Measurements from ENCODE around the gene PHKB.

Gene PHKB

DNA sequence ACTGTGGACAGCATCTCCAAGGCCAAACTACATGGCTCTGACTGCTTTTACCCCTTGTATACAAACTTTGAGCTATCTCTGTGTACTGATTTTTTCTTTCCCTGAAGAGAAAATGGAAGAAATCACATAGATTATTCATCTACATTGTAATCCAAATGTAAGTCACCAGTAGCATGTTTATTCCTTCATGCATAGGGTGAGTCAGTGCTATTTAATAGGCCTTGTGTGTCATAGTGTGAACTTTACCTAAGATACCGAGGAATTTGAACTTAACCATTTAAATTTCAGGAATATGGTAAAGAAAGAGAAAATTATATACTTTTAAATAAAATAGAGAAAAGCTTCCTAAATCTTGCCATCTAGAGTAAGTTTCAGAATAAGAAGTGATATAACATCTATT, 16.5 kb downstream of the PHKB start:
- Histone ChIP-seq H3K36me3 (ENCODE audit: control insufficient read depth, insufficient read depth, low read length) (no peaks in the 10 kb centered on the region), H4K8ac (ENCODE audit: low read depth, low read length) (no peak overlapping the region), H2BK15ac (replicated peaks; ENCODE audit: low read depth) (no peak overlapping the region), H3K56ac (ENCODE audit: low read length) (no peak overlapping the region), H3K4me1 (ENCODE audit: control insufficient read depth, low read depth, low read length) (peaks cover 3% of the 10 kb centered on the region), H3K79me1 (ENCODE audit: low read length) (peaks cover 2% of the 10 kb centered on the region), H4K5ac (ENCODE audit: low read length) (no peak overlapping the region), H3K27ac (ENCODE audit: low read depth, low read length) (no peak overlapping the region), H3K4me2 (ENCODE audit: low read length) (no peak overlapping the region), H3K18ac (ENCODE audit: low read length) (no peak overlapping the region), H3K4ac (ENCODE audit: low read depth, low read length) (no peak overlapping the region), H3K27me3 (ENCODE audit: insufficient read depth, low read length, poor library complexity) (no peaks in the 10 kb centered on the region), H2BK120ac (ENCODE audit: low read depth, low read length) (no peak overlapping the region), H2AK5ac (ENCODE audit: low read length) (no peak overlapping the region), H3K79me2 (ENCODE audit: control insufficient read depth, insufficient read depth, low read length) (no peaks in the 10 kb centered on the region), H3K9ac (ENCODE audit: low read length) (no peak overlapping the region), H3K23ac (ENCODE audit: low read length) (no peak overlapping the region), H3K4me3 (ENCODE audit: low read length) (no peak overlapping the region), H2BK5ac (ENCODE audit: low read length) (no peak overlapping the region)
- no peak for DNase-seq
- no CpG with 5 or more reads among the region's 1 CpG for WGBS (ENCODE audit: extremely low coverage, insufficient coverage, low lambda C conversion rate)

DNA sequence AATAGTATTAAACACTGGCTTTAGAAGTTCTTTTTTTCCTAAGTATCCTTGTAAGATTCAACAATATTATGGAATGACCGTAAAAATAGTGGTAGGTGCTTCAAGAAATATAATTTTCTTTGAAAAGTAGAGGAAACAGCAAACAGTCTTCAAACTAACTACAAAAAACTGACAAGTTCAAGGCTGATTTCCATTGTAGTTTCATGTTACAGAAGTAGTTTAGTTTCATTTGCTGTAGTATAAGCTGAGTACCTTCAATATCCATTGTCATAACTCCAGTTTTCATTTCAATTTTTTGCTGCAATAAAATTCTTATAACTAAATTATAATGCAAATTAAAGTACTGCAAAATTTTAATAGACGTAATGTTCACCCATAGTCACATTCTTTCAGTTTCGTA, 19.3 kb downstream of the PHKB start:
- WGBS (ENCODE audit: extremely low coverage, insufficient coverage, low lambda C conversion rate), result no CpG with 5 or more reads among the region's 3 CpGs
- H4K5ac ChIP-seq (ENCODE audit: low read length), result no peak overlapping the region
- H3K4me3 ChIP-seq (ENCODE audit: low read length), result no peak overlapping the region
- no peak overlapping the region for H3K9ac ChIP-seq (ENCODE audit: low read length)
- no peaks in the 10 kb centered on the region for H3K27me3 ChIP-seq (ENCODE audit: insufficient read depth, low read length, poor library complexity)
- H3K79me2 ChIP-seq (ENCODE audit: control insufficient read depth, insufficient read depth, low read length), result no peaks in the 10 kb centered on the region
- no peak overlapping the region for H2BK15ac ChIP-seq (replicated peaks; ENCODE audit: low read depth)
- H3K4me2 ChIP-seq (ENCODE audit: low read length), result no peak overlapping the region
- no peak for DNase-seq
- no peaks in the 10 kb centered on the region for H3K36me3 ChIP-seq (ENCODE audit: control insufficient read depth, insufficient read depth, low read length)
- H2AK5ac ChIP-seq (ENCODE audit: low read length), result no peak overlapping the region
- H3K27ac ChIP-seq (ENCODE audit: low read depth, low read length), result no peak overlapping the region
- H3K4me1 ChIP-seq (ENCODE audit: control insufficient read depth, low read depth, low read length), result peaks cover 3% of the 10 kb centered on the region
- H3K23ac ChIP-seq (ENCODE audit: low read length), result no peak overlapping the region
- H3K4ac ChIP-seq (ENCODE audit: low read depth, low read length), result no peak overlapping the region
- no peak overlapping the region for H2BK5ac ChIP-seq (ENCODE audit: low read length)
- no peak overlapping the region for H4K8ac ChIP-seq (ENCODE audit: low read depth, low read length)
- H3K79me1 ChIP-seq (ENCODE audit: low read length), result peaks cover 2% of the 10 kb centered on the region
- no peak overlapping the region for H2BK120ac ChIP-seq (ENCODE audit: low read depth, low read length)
- no peak overlapping the region for H3K56ac ChIP-seq (ENCODE audit: low read length)
- no peak overlapping the region for H3K18ac ChIP-seq (ENCODE audit: low read length)

DNA sequence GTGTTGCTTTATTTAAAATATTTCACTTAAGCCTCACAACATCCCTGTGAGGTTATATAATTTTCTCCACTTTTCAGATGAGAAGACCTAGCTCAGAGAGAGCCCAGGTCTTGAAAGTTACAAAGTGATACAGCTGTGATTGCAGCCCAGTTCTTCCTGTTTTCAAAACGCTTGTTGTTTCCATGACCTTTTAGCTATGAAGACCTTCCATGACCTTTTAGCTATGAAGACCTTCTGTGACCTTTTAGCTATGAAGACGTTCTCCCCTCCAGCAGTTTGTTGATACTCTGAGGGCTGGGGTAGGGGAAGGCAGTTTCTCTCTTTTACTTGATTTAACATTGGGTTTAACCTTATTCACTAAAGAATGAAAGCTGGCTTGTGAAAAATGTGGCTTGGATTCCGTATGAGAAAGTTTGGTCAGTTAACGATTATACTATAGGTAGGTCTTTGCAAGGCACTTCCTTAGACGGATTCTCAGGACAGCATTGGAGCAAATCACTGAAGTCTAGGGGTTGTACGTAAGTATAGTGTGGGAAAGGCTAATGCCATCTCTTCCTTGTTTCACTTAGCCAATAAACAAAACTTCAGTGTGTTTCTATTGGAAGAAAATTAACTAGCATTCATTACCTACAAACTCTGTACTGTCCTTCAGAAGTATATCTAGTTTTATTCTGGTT, 20.7 kb downstream of the PHKB start:
- H3K36me3 ChIP-seq (ENCODE audit: control insufficient read depth, insufficient read depth, low read length), result no peaks in the 10 kb centered on the region
- peaks cover 3% of the 10 kb centered on the region for H3K4me1 ChIP-seq (ENCODE audit: control insufficient read depth, low read depth, low read length)
- no peak overlapping the region for H3K9ac ChIP-seq (ENCODE audit: low read length)
- H3K27ac ChIP-seq (ENCODE audit: low read depth, low read length), result no peak overlapping the region
- H3K27me3 ChIP-seq (ENCODE audit: insufficient read depth, low read length, poor library complexity), result no peaks in the 10 kb centered on the region
- H3K56ac ChIP-seq (ENCODE audit: low read length), result no peak overlapping the region
- peaks cover 2% of the 10 kb centered on the region for H3K79me1 ChIP-seq (ENCODE audit: low read length)
- WGBS (ENCODE audit: extremely low coverage, insufficient coverage, low lambda C conversion rate), result no CpG with 5 or more reads among the region's 6 CpGs
- no peak overlapping the region for H3K18ac ChIP-seq (ENCODE audit: low read length)
- no peak for DNase-seq
- no peak overlapping the region for H4K8ac ChIP-seq (ENCODE audit: low read depth, low read length)
- no peaks in the 10 kb centered on the region for H3K79me2 ChIP-seq (ENCODE audit: control insufficient read depth, insufficient read depth, low read length)
- H2BK5ac ChIP-seq (ENCODE audit: low read length), result no peak overlapping the region
- no peak overlapping the region for H2AK5ac ChIP-seq (ENCODE audit: low read length)
- H4K5ac ChIP-seq (ENCODE audit: low read length), result no peak overlapping the region
- H2BK120ac ChIP-seq (ENCODE audit: low read depth, low read length), result no peak overlapping the region
- H3K4me2 ChIP-seq (ENCODE audit: low read length), result no peak overlapping the region
- no peak overlapping the region for H2BK15ac ChIP-seq (replicated peaks; ENCODE audit: low read depth)
- H3K4ac ChIP-seq (ENCODE audit: low read depth, low read length), result no peak overlapping the region
- H3K4me3 ChIP-seq (ENCODE audit: low read length), result no peak overlapping the region
- H3K23ac ChIP-seq (ENCODE audit: low read length), result no peak overlapping the region

- no peak for DNase-seq
- Histone ChIP-seq H3K4me1 (ENCODE audit: control insufficient read depth, low read depth, low read length) (peaks cover 3% of the 10 kb centered on the region), H2BK5ac (ENCODE audit: low read length) (no peak overlapping the region), H3K9ac (ENCODE audit: low read length) (no peak overlapping the region), H3K79me1 (ENCODE audit: low read length) (peaks cover 2% of the 10 kb centered on the region), H3K36me3 (ENCODE audit: control insufficient read depth, insufficient read depth, low read length) (no peaks in the 10 kb centered on the region), H3K4me3 (ENCODE audit: low read length) (no peak overlapping the region), H2BK120ac (ENCODE audit: low read depth, low read length) (no peak overlapping the region), H3K27me3 (ENCODE audit: insufficient read depth, low read length, poor library complexity) (no peaks in the 10 kb centered on the region), H3K23ac (ENCODE audit: low read length) (no peak overlapping the region), H3K18ac (ENCODE audit: low read length) (no peak overlapping the region), H3K27ac (ENCODE audit: low read depth, low read length) (no peak overlapping the region), H4K5ac (ENCODE audit: low read length) (no peak overlapping the region), H3K4me2 (ENCODE audit: low read length) (no peak overlapping the region), H2BK15ac (replicated peaks; ENCODE audit: low read depth) (no peak overlapping the region), H4K8ac (ENCODE audit: low read depth, low read length) (no peak overlapping the region), H3K4ac (ENCODE audit: low read depth, low read length) (no peak overlapping the region), H3K79me2 (ENCODE audit: control insufficient read depth, insufficient read depth, low read length) (no peaks in the 10 kb centered on the region), H2AK5ac (ENCODE audit: low read length) (no peak overlapping the region), H3K56ac (ENCODE audit: low read length) (no peak overlapping the region)
- no CpG with 5 or more reads among the region's 2 CpGs for WGBS (ENCODE audit: extremely low coverage, insufficient coverage, low lambda C conversion rate)
Measured at GRCh38 chr16:47483616-47484015, 22.5 kb downstream of the PHKB start.

DNA sequence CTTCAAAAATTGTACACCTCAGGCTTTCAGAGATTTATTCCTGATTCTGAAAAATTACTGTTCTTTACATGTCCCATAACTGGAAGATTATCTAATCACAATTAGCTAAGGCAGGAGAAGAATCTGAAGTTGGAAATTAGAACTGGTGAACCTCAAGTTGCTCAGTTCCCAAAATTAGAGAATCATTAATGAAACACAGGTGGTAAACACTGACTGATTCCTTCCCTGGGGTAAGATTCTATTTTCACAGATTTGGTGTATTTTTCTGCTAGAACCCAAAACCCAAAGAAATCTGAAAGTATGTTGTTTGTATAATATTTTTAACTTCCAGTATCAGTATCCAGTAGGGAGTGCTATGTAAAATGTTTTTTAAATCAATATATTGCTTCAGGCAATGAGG, 25.7 kb downstream of the PHKB start:
- no peak overlapping the region for H2BK15ac ChIP-seq (replicated peaks; ENCODE audit: low read depth)
- H3K27me3 ChIP-seq (ENCODE audit: insufficient read depth, low read length, poor library complexity), result no peaks in the 10 kb centered on the region
- no peak overlapping the region for H3K27ac ChIP-seq (ENCODE audit: low read depth, low read length)
- DNase-seq, result no peak
- no peak overlapping the region for H3K4me2 ChIP-seq (ENCODE audit: low read length)
- no peak overlapping the region for H3K9ac ChIP-seq (ENCODE audit: low read length)
- no peak overlapping the region for H3K4me3 ChIP-seq (ENCODE audit: low read length)
- H3K23ac ChIP-seq (ENCODE audit: low read length), result no peak overlapping the region
- H3K36me3 ChIP-seq (ENCODE audit: control insufficient read depth, insufficient read depth, low read length), result no peaks in the 10 kb centered on the region
- H3K4me1 ChIP-seq (ENCODE audit: control insufficient read depth, low read depth, low read length), result no peaks in the 10 kb centered on the region
- no peak overlapping the region for H2BK120ac ChIP-seq (ENCODE audit: low read depth, low read length)
- H2AK5ac ChIP-seq (ENCODE audit: low read length), result no peak overlapping the region
- H2BK5ac ChIP-seq (ENCODE audit: low read length), result no peak overlapping the region
- H3K56ac ChIP-seq (ENCODE audit: low read length), result no peak overlapping the region
- no peak overlapping the region for H4K5ac ChIP-seq (ENCODE audit: low read length)
- H3K4ac ChIP-seq (ENCODE audit: low read depth, low read length), result no peak overlapping the region
- H4K8ac ChIP-seq (ENCODE audit: low read depth, low read length), result no peak overlapping the region
- no peaks in the 10 kb centered on the region for H3K79me1 ChIP-seq (ENCODE audit: low read length)
- no peak overlapping the region for H3K18ac ChIP-seq (ENCODE audit: low read length)
- no peaks in the 10 kb centered on the region for H3K79me2 ChIP-seq (ENCODE audit: control insufficient read depth, insufficient read depth, low read length)

GRCh38 chr16:47488051-47488450, 26.9 kb downstream of the PHKB start:
- no peak overlapping the region for H3K18ac ChIP-seq (ENCODE audit: low read length)
- no peak overlapping the region for H2BK5ac ChIP-seq (ENCODE audit: low read length)
- no CpG with 5 or more reads among the region's 3 CpGs for WGBS (ENCODE audit: extremely low coverage, insufficient coverage, low lambda C conversion rate)
- H2BK15ac ChIP-seq (replicated peaks; ENCODE audit: low read depth), result no peak overlapping the region
- H3K27me3 ChIP-seq (ENCODE audit: insufficient read depth, low read length, poor library complexity), result no peaks in the 10 kb centered on the region
- no peaks in the 10 kb centered on the region for H3K79me2 ChIP-seq (ENCODE audit: control insufficient read depth, insufficient read depth, low read length)
- no peak overlapping the region for H2BK120ac ChIP-seq (ENCODE audit: low read depth, low read length)
- H3K56ac ChIP-seq (ENCODE audit: low read length), result no peak overlapping the region
- H2AK5ac ChIP-seq (ENCODE audit: low read length), result no peak overlapping the region
- no peak overlapping the region for H3K4me3 ChIP-seq (ENCODE audit: low read length)
- DNase-seq, result no peak
- H4K8ac ChIP-seq (ENCODE audit: low read depth, low read length), result no peak overlapping the region
- H3K4ac ChIP-seq (ENCODE audit: low read depth, low read length), result no peak overlapping the region
- no peak overlapping the region for H3K9ac ChIP-seq (ENCODE audit: low read length)
- H4K5ac ChIP-seq (ENCODE audit: low read length), result no peak overlapping the region
- H3K23ac ChIP-seq (ENCODE audit: low read length), result no peak overlapping the region
- no peak overlapping the region for H3K4me2 ChIP-seq (ENCODE audit: low read length)
- H3K36me3 ChIP-seq (ENCODE audit: control insufficient read depth, insufficient read depth, low read length), result no peaks in the 10 kb centered on the region
- H3K27ac ChIP-seq (ENCODE audit: low read depth, low read length), result no peak overlapping the region
- H3K79me1 ChIP-seq (ENCODE audit: low read length), result no peaks in the 10 kb centered on the region
- no peaks in the 10 kb centered on the region for H3K4me1 ChIP-seq (ENCODE audit: control insufficient read depth, low read depth, low read length)

Measured in mesendoderm (in vitro differentiated cells).